WTC11 (cell line): ENCODE data around the gene LENG1. TPM values are rescaled to one million over a fixed set of nuclear protein-coding genes. Genes with fewer than 3 reads are reported as not detected.

Source experiments
- ATAC-seq: fragments of 200-7000 bp; cut with Tn5 transposase; 2 replicates; pipeline ENCODE4 v1.10.0; 2021; ENCODE audit warnings: mild to moderate bottlenecking, moderate library complexity
- CTCF ChIA-PET: fragments of 300-600 bp; sonication (Branson Sonifier 250); formaldehyde crosslinking; loops from one replicate; lab custom pipeline; 2021; ENCODE audit warnings: antibody characterized with exemption; lab: Charles Lee
- POLR2A ChIA-PET: fragments of 350-600 bp; sonication (Branson Sonifier 250); formaldehyde crosslinking; loops from one replicate; lab custom pipeline; 2021; ENCODE audit warnings: antibody characterized with exemption; lab: Charles Lee
- DNase-seq: peaks from one replicate; pipeline ENCODE4 v3.0.0; 2021; ENCODE audit warnings: low spot score
- H3K27ac Mint-ChIP-seq: 2 replicates; pipeline ENCODE4 v1.8.0; 2021; ENCODE audit warnings: mixed read lengths
- H3K27me3 Mint-ChIP-seq: 2 replicates; pipeline ENCODE4 v1.8.0; 2021; ENCODE audit warnings: low read depth, mild to moderate bottlenecking, moderate library complexity, mixed read lengths
- H3K36me3 Mint-ChIP-seq: 2 replicates; pipeline ENCODE4 v1.8.0; 2021; ENCODE audit warnings: mixed read lengths
- H3K4me1 Mint-ChIP-seq: 2 replicates; pipeline ENCODE4 v1.8.0; 2022; ENCODE audit warnings: mixed read lengths
- H3K4me3 Mint-ChIP-seq: 2 replicates; pipeline ENCODE4 v1.8.0; 2021; ENCODE audit warnings: mild to moderate bottlenecking, moderate library complexity, mixed read lengths
- H3K9me3 Mint-ChIP-seq: 2 replicates; pipeline ENCODE4 v1.8.0; 2021; ENCODE audit warnings: mixed read lengths
- E2F5 ChIP-seq: sonication (generic); formaldehyde crosslinking; IDR thresholded peaks from 2 replicates; pipeline ENCODE4 v1.8.1; 2022; ENCODE audit warnings: mild to moderate bottlenecking, moderate library complexity, missing genetic modification reagents
- ELF4 ChIP-seq: sonication (generic); formaldehyde crosslinking; IDR thresholded peaks from 2 replicates; pipeline ENCODE4 v1.8.1; 2022; ENCODE audit warnings: low read depth, mild to moderate bottlenecking, moderate library complexity, missing genetic modification reagents
- ERG ChIP-seq: fragments of 250-450 bp; sonication (Bioruptor Pico); IDR thresholded peaks from 2 replicates; pipeline ENCODE4 v1.8.0; 2021; ENCODE audit warnings: mild to moderate bottlenecking
- FOXK1 ChIP-seq: sonication (generic); formaldehyde crosslinking; IDR thresholded peaks from 2 replicates; pipeline ENCODE4 v1.8.0; 2022; ENCODE audit warnings: mild to moderate bottlenecking, moderate library complexity, missing genetic modification reagents
- KAT7 ChIP-seq: sonication (generic); formaldehyde crosslinking; IDR thresholded peaks from 2 replicates; pipeline ENCODE4 v1.8.1; 2023; ENCODE audit warnings: missing genetic modification reagents, mild to moderate bottlenecking, borderline replicate concordance
- MLX ChIP-seq: sonication (generic); formaldehyde crosslinking; IDR thresholded peaks from 2 replicates; pipeline ENCODE4 v1.8.1; 2023; ENCODE audit warnings: mild to moderate bottlenecking, missing genetic modification reagents, moderate library complexity
- MYBL2 ChIP-seq: sonication (generic); formaldehyde crosslinking; IDR thresholded peaks from 2 replicates; pipeline ENCODE4 v1.8.1; 2023; ENCODE audit warnings: mild to moderate bottlenecking, moderate library complexity, missing genetic modification reagents
- PRRX2 ChIP-seq: fragments of 250-450 bp; sonication (Bioruptor Pico); IDR thresholded peaks from 2 replicates; pipeline ENCODE4 v1.8.0; 2021; ENCODE audit warnings: mild to moderate bottlenecking
- SMAD4 ChIP-seq: sonication (generic); formaldehyde crosslinking; IDR thresholded peaks from 2 replicates; pipeline ENCODE4 v1.8.0; 2022; ENCODE audit warnings: mild to moderate bottlenecking, missing genetic modification reagents
- TP53 ChIP-seq: sonication (generic); formaldehyde crosslinking; IDR thresholded peaks from 2 replicates; pipeline ENCODE4 v1.8.1; 2023; ENCODE audit warnings: mild to moderate bottlenecking, missing genetic modification reagents
- USF1 ChIP-seq: sonication (generic); formaldehyde crosslinking; IDR thresholded peaks from 2 replicates; pipeline ENCODE4 v1.8.0; 2022; ENCODE audit warnings: mild to moderate bottlenecking, missing genetic modification reagents
- USF2 ChIP-seq: sonication (generic); formaldehyde crosslinking; IDR thresholded peaks from 2 replicates; pipeline ENCODE4 v1.8.1; 2023; ENCODE audit warnings: mild to moderate bottlenecking, missing genetic modification reagents, moderate library complexity
- ZBTB43 ChIP-seq: sonication (generic); formaldehyde crosslinking; IDR thresholded peaks from 2 replicates; pipeline ENCODE4 v1.8.1; 2023; ENCODE audit warnings: mild to moderate bottlenecking, missing genetic modification reagents
- ZNF219 ChIP-seq: sonication (generic); formaldehyde crosslinking; IDR thresholded peaks from 2 replicates; pipeline ENCODE4 v1.8.0; 2023; ENCODE audit warnings: missing genetic modification reagents, mild to moderate bottlenecking, borderline replicate concordance
- ZNF232 ChIP-seq: sonication (generic); formaldehyde crosslinking; IDR thresholded peaks from 2 replicates; pipeline ENCODE4 v1.8.0; 2022; ENCODE audit warnings: mild to moderate bottlenecking, missing genetic modification reagents
- total RNA-seq: library from RNA; stranded (reverse); gene quantifications from 3 replicates; pipeline ENCODE4 v1.2.3, GENCODE V29; 2021
- TF ChIP-seq, protein P1 (sequence below): sonication (generic); formaldehyde crosslinking; IDR thresholded peaks from 2 replicates; pipeline ENCODE4 v1.8.0; 2022; ENCODE audit warnings: mild to moderate bottlenecking, missing genetic modification reagents
- TF ChIP-seq, protein P2 (sequence below): sonication (generic); formaldehyde crosslinking; IDR thresholded peaks from 2 replicates; pipeline ENCODE4 v1.8.0; 2023; ENCODE audit warnings: missing genetic modification reagents
- TF ChIP-seq, protein P3 (sequence below): fragments of 250-450 bp; sonication (Bioruptor Pico); IDR thresholded peaks from 2 replicates; pipeline ENCODE4 v1.9.0; 2021; ENCODE audit warnings: mild to moderate bottlenecking
- TF ChIP-seq, protein P4 (sequence below): fragments of 250-450 bp; sonication (Bioruptor Pico); IDR thresholded peaks from 2 replicates; pipeline ENCODE4 v2.1.2; 2022; ENCODE audit warnings: mild to moderate bottlenecking, moderate library complexity
- TF ChIP-seq, protein P5 (sequence below): sonication (generic); formaldehyde crosslinking; IDR thresholded peaks from 2 replicates; pipeline ENCODE4 v1.8.0; 2023; ENCODE audit warnings: mild to moderate bottlenecking, missing genetic modification reagents

Gene LENG1
- total RNA-seq, 1 experiment from 2014 or later = 4.9 TPM

- ChIA-PET CTCF (no interaction called here), POLR2A (no interaction called here)
- no peak for DNase-seq
- Mint-ChIP-seq H3K27ac (no peak overlapping the region), H3K27me3 (no peaks in the 10 kb centered on the region), H3K36me3 (peaks cover 51% of the 10 kb centered on the region), H3K4me3 (no peak overlapping the region), H3K9me3 (no peaks in the 10 kb centered on the region), H3K4me1 (no peaks in the 10 kb centered on the region)
- TF ChIP-seq FOXK1 (CRISPR knock-in tag) = no peak
- TF ChIP-seq USF2 (CRISPR knock-in tag) = no peak
- no peak for TF ChIP-seq E2F5
- no peak for TF ChIP-seq ELF4 (CRISPR knock-in tag)
- no peak for TF ChIP-seq ZBTB43 (CRISPR knock-in tag)
- no peak for TF ChIP-seq TP53 (CRISPR knock-in tag)
- TF ChIP-seq, protein P1, sequence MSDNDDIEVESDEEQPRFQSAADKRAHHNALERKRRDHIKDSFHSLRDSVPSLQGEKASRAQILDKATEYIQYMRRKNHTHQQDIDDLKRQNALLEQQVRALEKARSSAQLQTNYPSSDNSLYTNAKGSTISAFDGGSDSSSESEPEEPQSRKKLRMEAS (CRISPR knock-in tag) = no peak
- no peak for TF ChIP-seq ZNF232 (CRISPR knock-in tag)
- TF ChIP-seq SMAD4 = no peak
- ATAC-seq = no peak
Observed at GRCh38 chr19:54128441-54128725, 31.1 kb downstream of the LENG1 start.

GRCh38 chr19:54127688-54128440 is 31.7 kb downstream of the LENG1 start:
- peaks cover 56% of the 10 kb centered on the region for H3K36me3 Mint-ChIP-seq
- H3K4me3 Mint-ChIP-seq = no peak overlapping the region
- no peaks in the 10 kb centered on the region for H3K4me1 Mint-ChIP-seq
- no peaks in the 10 kb centered on the region for H3K9me3 Mint-ChIP-seq
- ATAC-seq (no peak), DNase-seq (no peak)
- ChIA-PET CTCF (no interaction called here), POLR2A (no interaction called here)
- H3K27ac Mint-ChIP-seq = no peak overlapping the region
- no peaks in the 10 kb centered on the region for H3K27me3 Mint-ChIP-seq
- TF ChIP-seq KAT7 (CRISPR knock-in tag) (no peak), ERG (no peak), MLX (CRISPR knock-in tag) (no peak), USF1 (CRISPR knock-in tag) (no peak), ZNF219 (CRISPR knock-in tag) (no peak), MYBL2 (CRISPR knock-in tag) (no peak), PRRX2 (CRISPR knock-in tag) (no peak)
- TF ChIP-seq, protein P2, sequence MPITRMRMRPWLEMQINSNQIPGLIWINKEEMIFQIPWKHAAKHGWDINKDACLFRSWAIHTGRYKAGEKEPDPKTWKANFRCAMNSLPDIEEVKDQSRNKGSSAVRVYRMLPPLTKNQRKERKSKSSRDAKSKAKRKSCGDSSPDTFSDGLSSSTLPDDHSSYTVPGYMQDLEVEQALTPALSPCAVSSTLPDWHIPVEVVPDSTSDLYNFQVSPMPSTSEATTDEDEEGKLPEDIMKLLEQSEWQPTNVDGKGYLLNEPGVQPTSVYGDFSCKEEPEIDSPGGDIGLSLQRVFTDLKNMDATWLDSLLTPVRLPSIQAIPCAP (CRISPR knock-in tag) = no peak
- TF ChIP-seq, protein P3, sequence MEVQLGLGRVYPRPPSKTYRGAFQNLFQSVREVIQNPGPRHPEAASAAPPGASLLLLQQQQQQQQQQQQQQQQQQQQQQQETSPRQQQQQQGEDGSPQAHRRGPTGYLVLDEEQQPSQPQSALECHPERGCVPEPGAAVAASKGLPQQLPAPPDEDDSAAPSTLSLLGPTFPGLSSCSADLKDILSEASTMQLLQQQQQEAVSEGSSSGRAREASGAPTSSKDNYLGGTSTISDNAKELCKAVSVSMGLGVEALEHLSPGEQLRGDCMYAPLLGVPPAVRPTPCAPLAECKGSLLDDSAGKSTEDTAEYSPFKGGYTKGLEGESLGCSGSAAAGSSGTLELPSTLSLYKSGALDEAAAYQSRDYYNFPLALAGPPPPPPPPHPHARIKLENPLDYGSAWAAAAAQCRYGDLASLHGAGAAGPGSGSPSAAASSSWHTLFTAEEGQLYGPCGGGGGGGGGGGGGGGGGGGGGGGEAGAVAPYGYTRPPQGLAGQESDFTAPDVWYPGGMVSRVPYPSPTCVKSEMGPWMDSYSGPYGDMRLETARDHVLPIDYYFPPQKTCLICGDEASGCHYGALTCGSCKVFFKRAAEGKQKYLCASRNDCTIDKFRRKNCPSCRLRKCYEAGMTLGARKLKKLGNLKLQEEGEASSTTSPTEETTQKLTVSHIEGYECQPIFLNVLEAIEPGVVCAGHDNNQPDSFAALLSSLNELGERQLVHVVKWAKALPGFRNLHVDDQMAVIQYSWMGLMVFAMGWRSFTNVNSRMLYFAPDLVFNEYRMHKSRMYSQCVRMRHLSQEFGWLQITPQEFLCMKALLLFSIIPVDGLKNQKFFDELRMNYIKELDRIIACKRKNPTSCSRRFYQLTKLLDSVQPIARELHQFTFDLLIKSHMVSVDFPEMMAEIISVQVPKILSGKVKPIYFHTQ (CRISPR knock-in tag) = no peak
- TF ChIP-seq, protein P4, sequence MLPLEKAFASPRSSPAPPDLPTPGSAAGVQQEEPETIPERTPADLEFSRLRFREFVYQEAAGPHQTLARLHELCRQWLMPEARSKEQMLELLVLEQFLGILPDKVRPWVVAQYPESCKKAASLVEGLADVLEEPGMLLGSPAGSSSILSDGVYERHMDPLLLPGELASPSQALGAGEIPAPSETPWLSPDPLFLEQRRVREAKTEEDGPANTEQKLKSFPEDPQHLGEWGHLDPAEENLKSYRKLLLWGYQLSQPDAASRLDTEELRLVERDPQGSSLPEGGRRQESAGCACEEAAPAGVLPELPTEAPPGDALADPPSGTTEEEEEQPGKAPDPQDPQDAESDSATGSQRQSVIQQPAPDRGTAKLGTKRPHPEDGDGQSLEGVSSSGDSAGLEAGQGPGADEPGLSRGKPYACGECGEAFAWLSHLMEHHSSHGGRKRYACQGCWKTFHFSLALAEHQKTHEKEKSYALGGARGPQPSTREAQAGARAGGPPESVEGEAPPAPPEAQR (CRISPR knock-in tag) = no peak
- TF ChIP-seq, protein P5, sequence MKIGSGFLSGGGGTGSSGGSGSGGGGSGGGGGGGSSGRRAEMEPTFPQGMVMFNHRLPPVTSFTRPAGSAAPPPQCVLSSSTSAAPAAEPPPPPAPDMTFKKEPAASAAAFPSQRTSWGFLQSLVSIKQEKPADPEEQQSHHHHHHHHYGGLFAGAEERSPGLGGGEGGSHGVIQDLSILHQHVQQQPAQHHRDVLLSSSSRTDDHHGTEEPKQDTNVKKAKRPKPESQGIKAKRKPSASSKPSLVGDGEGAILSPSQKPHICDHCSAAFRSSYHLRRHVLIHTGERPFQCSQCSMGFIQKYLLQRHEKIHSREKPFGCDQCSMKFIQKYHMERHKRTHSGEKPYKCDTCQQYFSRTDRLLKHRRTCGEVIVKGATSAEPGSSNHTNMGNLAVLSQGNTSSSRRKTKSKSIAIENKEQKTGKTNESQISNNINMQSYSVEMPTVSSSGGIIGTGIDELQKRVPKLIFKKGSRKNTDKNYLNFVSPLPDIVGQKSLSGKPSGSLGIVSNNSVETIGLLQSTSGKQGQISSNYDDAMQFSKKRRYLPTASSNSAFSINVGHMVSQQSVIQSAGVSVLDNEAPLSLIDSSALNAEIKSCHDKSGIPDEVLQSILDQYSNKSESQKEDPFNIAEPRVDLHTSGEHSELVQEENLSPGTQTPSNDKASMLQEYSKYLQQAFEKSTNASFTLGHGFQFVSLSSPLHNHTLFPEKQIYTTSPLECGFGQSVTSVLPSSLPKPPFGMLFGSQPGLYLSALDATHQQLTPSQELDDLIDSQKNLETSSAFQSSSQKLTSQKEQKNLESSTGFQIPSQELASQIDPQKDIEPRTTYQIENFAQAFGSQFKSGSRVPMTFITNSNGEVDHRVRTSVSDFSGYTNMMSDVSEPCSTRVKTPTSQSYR = no peak
- TF ChIP-seq, protein P1 (CRISPR knock-in tag) = no peak
